ENCODE data around the gene PPP1R27.

GRCh38 chr17:81802856-81803643 lies 31.8 kb downstream of the PPP1R27 start:
- no peak for TF ChIP-seq POLR2A (IDR thresholded peaks at IDR 0.05)
- TF ChIP-seq, protein P1, sequence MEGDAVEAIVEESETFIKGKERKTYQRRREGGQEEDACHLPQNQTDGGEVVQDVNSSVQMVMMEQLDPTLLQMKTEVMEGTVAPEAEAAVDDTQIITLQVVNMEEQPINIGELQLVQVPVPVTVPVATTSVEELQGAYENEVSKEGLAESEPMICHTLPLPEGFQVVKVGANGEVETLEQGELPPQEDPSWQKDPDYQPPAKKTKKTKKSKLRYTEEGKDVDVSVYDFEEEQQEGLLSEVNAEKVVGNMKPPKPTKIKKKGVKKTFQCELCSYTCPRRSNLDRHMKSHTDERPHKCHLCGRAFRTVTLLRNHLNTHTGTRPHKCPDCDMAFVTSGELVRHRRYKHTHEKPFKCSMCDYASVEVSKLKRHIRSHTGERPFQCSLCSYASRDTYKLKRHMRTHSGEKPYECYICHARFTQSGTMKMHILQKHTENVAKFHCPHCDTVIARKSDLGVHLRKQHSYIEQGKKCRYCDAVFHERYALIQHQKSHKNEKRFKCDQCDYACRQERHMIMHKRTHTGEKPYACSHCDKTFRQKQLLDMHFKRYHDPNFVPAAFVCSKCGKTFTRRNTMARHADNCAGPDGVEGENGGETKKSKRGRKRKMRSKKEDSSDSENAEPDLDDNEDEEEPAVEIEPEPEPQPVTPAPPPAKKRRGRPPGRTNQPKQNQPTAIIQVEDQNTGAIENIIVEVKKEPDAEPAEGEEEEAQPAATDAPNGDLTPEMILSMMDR (IDR thresholded peaks at IDR 0.05), result no peak
